PC-3 (cell line): Measurements from ENCODE around the gene TCERG1L. TPM values are rescaled to one million over a fixed set of nuclear protein-coding genes. Genes with fewer than 3 reads are reported as not detected.

Source experiments
- ATAC-seq: fragments of 200-7000 bp; cut with Tn5 transposase; 2 replicates; pipeline ENCODE4 v1.9.1; 2020; ENCODE audit warnings: mild to moderate bottlenecking, moderate library complexity
- BruUV-seq: library from RNA; stranded (reverse); fragments of 400-500 nt; replicated peaks from 2 replicates; lab custom pipeline; 2021; lab: Mats Ljungman, UMichigan
- CTCF ChIA-PET: fragments of 300-600 bp; sonication (Branson Sonifier 250); formaldehyde crosslinking; loops from one replicate; lab custom pipeline; 2022; ENCODE audit warnings: antibody characterized with exemption; lab: Charles Lee
- POLR2A ChIA-PET: fragments of 300-600 bp; sonication (Branson Sonifier 250); formaldehyde crosslinking; loops from one replicate; lab custom pipeline; 2022; ENCODE audit warnings: antibody characterized with exemption; ENCODE audit not compliant: unreplicated experiment; lab: Charles Lee
- DNase-seq: peaks from one replicate; pipeline ENCODE4 v3.0.0-alpha.2; 2015
- H2AFZ ChIP-seq: fragments of 300-600 bp; sonication (generic); 2 replicates; pipeline ENCODE4 v1.6.0; 2016; ENCODE audit warnings: antibody characterized with exemption, low read length
- H3F3A ChIP-seq: fragments of 300-600 bp; sonication (generic); one replicate; pipeline ENCODE4 v1.6.0; 2017; ENCODE audit warnings: antibody characterized with exemption, low read length, control low read depth, mild to moderate bottlenecking; ENCODE audit not compliant: unreplicated experiment
- H3K27ac ChIP-seq: fragments of 300-600 bp; sonication (generic); 2 replicates; pipeline ENCODE4 v1.5.1; 2016; ENCODE audit warnings: mild to moderate bottlenecking, low read length
- H3K27me3 ChIP-seq: fragments of 300-600 bp; sonication (generic); 2 replicates; pipeline ENCODE4 v1.6.1; 2016; ENCODE audit warnings: low read length, mixed read lengths
- H3K36me3 ChIP-seq: fragments of 300-600 bp; sonication (generic); 2 replicates; pipeline ENCODE4 v1.6.1; 2016; ENCODE audit warnings: low read depth, mixed run types, low read length, mixed read lengths
- H3K4me1 ChIP-seq: fragments of 300-600 bp; sonication (generic); 2 replicates; pipeline ENCODE4 v1.5.1; 2016; ENCODE audit warnings: low read length; ENCODE audit not compliant: insufficient read depth
- H3K4me2 ChIP-seq: fragments of 300-600 bp; sonication (generic); 2 replicates; pipeline ENCODE4 v1.6.0; 2016; ENCODE audit warnings: low read length
- H3K4me3 ChIP-seq: fragments of 300-600 bp; sonication (generic); 2 replicates; pipeline ENCODE4 v1.5.1; 2016; ENCODE audit warnings: mild to moderate bottlenecking, low read length, mixed read lengths
- H3K79me2 ChIP-seq: fragments of 300-600 bp; sonication (generic); 2 replicates; pipeline ENCODE4 v1.6.1; 2017; ENCODE audit warnings: low read length, mixed read lengths
- H3K9ac ChIP-seq: fragments of 300-600 bp; sonication (generic); 2 replicates; pipeline ENCODE4 v1.6.0; 2016; ENCODE audit warnings: mild to moderate bottlenecking, low read length
- H3K9me2 ChIP-seq: fragments of 300-600 bp; sonication (generic); replicated peaks from 2 replicates; pipeline ENCODE4 v1.6.1; 2016; ENCODE audit warnings: mixed run types, low read length, mixed read lengths
- H3K9me3 ChIP-seq: fragments of 300-600 bp; sonication (generic); 2 replicates; pipeline ENCODE4 v1.6.1; 2016; ENCODE audit warnings: low read length, mixed read lengths
- H4K20me1 ChIP-seq: fragments of 300-600 bp; sonication (generic); 2 replicates; pipeline ENCODE4 v1.6.1; 2016; ENCODE audit warnings: low read length, mixed read lengths
- CTCF ChIP-seq: fragments of 300-600 bp; sonication (generic); conservative IDR thresholded peaks from 2 replicates; pipeline ENCODE4 v1.5.1; 2017; ENCODE audit warnings: antibody characterized with exemption, low read depth, mild to moderate bottlenecking, low read length
- EZH2 ChIP-seq: fragments of 300-600 bp; sonication (generic); IDR thresholded peaks from one replicate; pipeline ENCODE4 v1.6.1; 2017; ENCODE audit warnings: antibody characterized with exemption, mild to moderate bottlenecking, low read length; ENCODE audit not compliant: unreplicated experiment
- EZH2phosphoT487 ChIP-seq: fragments of 300-600 bp; sonication (generic); IDR thresholded peaks from 2 replicates; pipeline ENCODE4 v1.6.1; 2018; ENCODE audit warnings: mild to moderate bottlenecking, antibody characterized with exemption, low read length, borderline replicate concordance
- intact Hi-C: fragments of 100-400 bp; cut with micrococcal nuclease; formaldehyde crosslinking; loops from 2 replicates; pipeline ENCODE4 v1.9.0; 2023
- total RNA-seq: library from RNA; depleted of rRNA; stranded (reverse); fragments of >200 nt; gene quantifications from 2 replicates; pipeline ENCODE4 v1.2.3, GENCODE V29; 2014

Gene TCERG1L
- total RNA-seq, 1 experiment from 2014 or later, result not detected

GRCh38 chr10:131199646-131200045, 111.9 kb downstream of the TCERG1L start:
- no TSS peak for BruUV-seq
- POLR2A ChIA-PET, result no interaction called here
- Histone ChIP-seq H3K79me2 (no peaks in the 10 kb centered on the region), H3K27ac (no peak overlapping the region), H3K4me1 (no peaks in the 10 kb centered on the region), H3K4me3 (no peak overlapping the region), H2AFZ (no peak overlapping the region), H3K27me3 (no peaks in the 10 kb centered on the region), H3K36me3 (no peaks in the 10 kb centered on the region), H3K4me2 (no peak overlapping the region), H3K9me3 (no peaks in the 10 kb centered on the region), H3F3A (no peaks in the 10 kb centered on the region), H4K20me1 (no peaks in the 10 kb centered on the region), H3K9me2 (no peaks in the 10 kb centered on the region), H3K9ac (no peak overlapping the region)
- TF ChIP-seq EZH2phosphoT487 (no peak), EZH2 (no peak), CTCF (no peak)
- ATAC-seq, result no peak
- CTCF ChIA-PET, result no interaction called here
- intact Hi-C loops, result no loop called here
- no peak for DNase-seq

GRCh38 chr10:131198843-131199242, 112.7 kb downstream of the TCERG1L start:
- H3K9me3 ChIP-seq, result no peaks in the 10 kb centered on the region
- ChIA-PET CTCF (no interaction called here), POLR2A (no interaction called here)
- H3K9me2 ChIP-seq, result no peaks in the 10 kb centered on the region
- intact Hi-C loops, result no loop called here
- H3F3A ChIP-seq, result no peaks in the 10 kb centered on the region
- no peaks in the 10 kb centered on the region for H3K27me3 ChIP-seq
- no peaks in the 10 kb centered on the region for H3K4me1 ChIP-seq
- H3K9ac ChIP-seq, result no peak overlapping the region
- no peaks in the 10 kb centered on the region for H3K36me3 ChIP-seq
- H3K4me2 ChIP-seq, result no peak overlapping the region
- DNase-seq (no peak), ATAC-seq (no peak)
- H3K79me2 ChIP-seq, result no peaks in the 10 kb centered on the region
- no peak overlapping the region for H3K27ac ChIP-seq
- no TSS peak for BruUV-seq
- H2AFZ ChIP-seq, result no peak overlapping the region
- H3K4me3 ChIP-seq, result no peak overlapping the region
- TF ChIP-seq CTCF (no peak), EZH2phosphoT487 (no peak), EZH2 (no peak)
- H4K20me1 ChIP-seq, result no peaks in the 10 kb centered on the region

GRCh38 chr10:131198401-131198800, 113.1 kb downstream of the TCERG1L start:
- no peak for DNase-seq
- BruUV-seq, result no TSS peak

More at GRCh38 chr10:131198401-131198800, 113.1 kb downstream of the TCERG1L start:
- Histone ChIP-seq H3K4me3 (no peak overlapping the region), H3K27ac (no peak overlapping the region), H3F3A (no peaks in the 10 kb centered on the region), H4K20me1 (no peaks in the 10 kb centered on the region), H3K36me3 (no peaks in the 10 kb centered on the region), H3K9me2 (no peaks in the 10 kb centered on the region), H3K27me3 (no peaks in the 10 kb centered on the region), H3K4me2 (no peak overlapping the region), H3K9ac (no peak overlapping the region), H3K4me1 (no peaks in the 10 kb centered on the region), H3K79me2 (no peaks in the 10 kb centered on the region), H2AFZ (no peak overlapping the region), H3K9me3 (no peaks in the 10 kb centered on the region)
- intact Hi-C loops, result no loop called here
- TF ChIP-seq EZH2phosphoT487 (no peak), CTCF (no peak), EZH2 (no peak)
- POLR2A ChIA-PET, result no interaction called here
- CTCF ChIA-PET, result no interaction called here
- ATAC-seq, result no peak
